GM23338 (cell line): ENCODE results near the gene LHX3. TPM values are rescaled to one million over a fixed set of nuclear protein-coding genes. Genes with fewer than 3 reads are reported as not detected.

Experiments used
- ATAC-seq: fragments of 200-7000 bp; cut with Tn5 transposase; 3 replicates; pipeline ENCODE4 v1.9.1; 2020
- DNase-seq: peaks from one replicate; pipeline ENCODE4 v3.0.0-alpha.2; 2015; ENCODE audit warnings: low spot score
- H2AFZ ChIP-seq: fragments of 200-600 bp; sonication (generic); 2 replicates; pipeline ENCODE4 v1.8.0; 2016; ENCODE audit warnings: antibody characterized with exemption, mild to moderate bottlenecking, moderate library complexity
- H3F3A ChIP-seq: fragments of 200-600 bp; sonication (generic); replicated peaks from 2 replicates; pipeline ENCODE4 v1.8.0; 2017; ENCODE audit warnings: antibody characterized with exemption, mixed run types, low read depth
- H3K27ac ChIP-seq: fragments of 200-600 bp; sonication (generic); 2 replicates; pipeline ENCODE4 v1.6.1; 2016; ENCODE audit warnings: low read depth
- H3K27me3 ChIP-seq: fragments of 200-600 bp; sonication (generic); 2 replicates; pipeline ENCODE4 v1.8.0; 2016; ENCODE audit warnings: mild to moderate bottlenecking, mixed run types, moderate library complexity; ENCODE audit not compliant: insufficient read depth
- H3K36me3 ChIP-seq: fragments of 200-600 bp; sonication (generic); 2 replicates; pipeline ENCODE4 v1.8.0; 2016; ENCODE audit warnings: mild to moderate bottlenecking; ENCODE audit not compliant: insufficient read depth
- H3K4me1 ChIP-seq: fragments of 200-600 bp; sonication (generic); 2 replicates; pipeline ENCODE4 v1.8.0; 2016; ENCODE audit warnings: mild to moderate bottlenecking, moderate library complexity; ENCODE audit not compliant: insufficient read depth
- H3K4me2 ChIP-seq: fragments of 200-600 bp; sonication (generic); 2 replicates; pipeline ENCODE4 v1.7.1; 2017; ENCODE audit warnings: mixed run types
- H3K4me3 ChIP-seq: fragments of 200-600 bp; sonication (generic); 2 replicates; pipeline ENCODE4 v1.6.1; 2016; ENCODE audit warnings: mixed run types
- H3K79me2 ChIP-seq: fragments of 200-600 bp; sonication (generic); replicated peaks from 2 replicates; pipeline ENCODE4 v1.8.0; 2017; ENCODE audit warnings: mild to moderate bottlenecking; ENCODE audit not compliant: insufficient read depth
- H3K9me2 ChIP-seq: fragments of 200-600 bp; sonication (generic); 2 replicates; pipeline ENCODE4 v1.8.0; 2017; ENCODE audit not compliant: insufficient read depth
- H4K20me1 ChIP-seq: fragments of 200-600 bp; sonication (generic); replicated peaks from 2 replicates; pipeline ENCODE4 v1.8.0; 2017; ENCODE audit warnings: mild to moderate bottlenecking; ENCODE audit not compliant: insufficient read depth
- H3K27ac Mint-ChIP-seq: 2 replicates; pipeline ENCODE4 v1.8.0; 2020; ENCODE audit warnings: inconsistent platforms, mild to moderate bottlenecking, moderate library complexity, mixed read lengths
- H3K27me3 Mint-ChIP-seq: 3 replicates; pipeline ENCODE4 v1.8.0; 2022; ENCODE audit warnings: low read depth, mild to moderate bottlenecking, moderate library complexity, mixed read lengths, inconsistent platforms; ENCODE audit not compliant: insufficient read depth, poor library complexity
- H3K36me3 Mint-ChIP-seq: 3 replicates; pipeline ENCODE4 v1.8.0; 2021; ENCODE audit warnings: low read depth, mild to moderate bottlenecking, inconsistent platforms, moderate library complexity, mixed read lengths
- H3K4me1 Mint-ChIP-seq: 3 replicates; pipeline ENCODE4 v1.8.0; 2020; ENCODE audit warnings: mild to moderate bottlenecking, inconsistent platforms, mixed read lengths
- H3K4me3 Mint-ChIP-seq: 3 replicates; pipeline ENCODE4 v1.8.0; 2021; ENCODE audit warnings: moderate library complexity, mild to moderate bottlenecking, inconsistent platforms, mixed read lengths
- H3K9me3 Mint-ChIP-seq: 3 replicates; pipeline ENCODE4 v1.8.0; 2020; ENCODE audit warnings: moderate library complexity, mild to moderate bottlenecking, inconsistent platforms, mixed read lengths
- CREB1 ChIP-seq: fragments of 250-450 bp; sonication (Bioruptor Pico); IDR thresholded peaks from 2 replicates; pipeline ENCODE4 v1.5.0; 2020; ENCODE audit warnings: low read depth, mild to moderate bottlenecking, moderate library complexity
- ETS1 ChIP-seq: IDR thresholded peaks from 2 replicates; pipeline ENCODE4 v1.6.1; 2016; ENCODE audit warnings: antibody characterized with exemption
- EZH2 ChIP-seq: fragments of 200-600 bp; sonication (generic); IDR thresholded peaks from one replicate; pipeline ENCODE4 v1.8.0; 2017; ENCODE audit warnings: antibody characterized with exemption, mild to moderate bottlenecking, low read depth; ENCODE audit not compliant: unreplicated experiment
- EZH2phosphoT487 ChIP-seq: fragments of 200-600 bp; sonication (generic); IDR thresholded peaks from one replicate; pipeline ENCODE4 v1.8.1; 2018; ENCODE audit warnings: antibody characterized with exemption; ENCODE audit not compliant: unreplicated experiment
- JUNB ChIP-seq: IDR thresholded peaks from one replicate; pipeline ENCODE4 v1.6.1; 2016; ENCODE audit warnings: antibody characterized with exemption; ENCODE audit not compliant: unreplicated experiment
- NANOG ChIP-seq: IDR thresholded peaks from 2 replicates; pipeline ENCODE4 v1.6.1; 2016; ENCODE audit warnings: antibody characterized with exemption, borderline replicate concordance
- POLR2AphosphoS5 ChIP-seq: IDR thresholded peaks from 2 replicates; pipeline ENCODE4 v1.6.1; 2016; ENCODE audit warnings: antibody characterized with exemption, low read depth
- REST ChIP-seq: IDR thresholded peaks from one replicate; pipeline ENCODE4 v1.6.1; 2018; ENCODE audit warnings: antibody characterized with exemption; ENCODE audit not compliant: unreplicated experiment
- STAT1 ChIP-seq: IDR thresholded peaks from one replicate; pipeline ENCODE4 v1.6.1; 2016; ENCODE audit warnings: antibody characterized with exemption; ENCODE audit not compliant: unreplicated experiment
- ZNF114 ChIP-seq: fragments of 250-450 bp; sonication (Bioruptor Pico); IDR thresholded peaks from 2 replicates; pipeline ENCODE4 v1.5.0; 2020; ENCODE audit warnings: mild to moderate bottlenecking, moderate library complexity
- ZNF331 ChIP-seq: fragments of 250-450 bp; sonication (Bioruptor Pico); IDR thresholded peaks from 2 replicates; pipeline ENCODE4 v1.5.0; 2020; ENCODE audit warnings: low read depth, mild to moderate bottlenecking, moderate library complexity
- polyA plus RNA-seq: library from polyadenylated mRNA; unstranded; fragments of >200 nt; fragmentation: Nextera tagmentation; extraction: Ambion mirVana; gene quantifications from 2 replicates; pipeline ENCODE4 v1.2.1, GENCODE V29; 2016
- total RNA-seq: library from RNA; depleted of rRNA; stranded (reverse); fragments of >200 nt; shearing (Covaris generic); gene quantifications from 2 replicates; pipeline ENCODE4 v1.2.3, GENCODE V29; 2014
- TF ChIP-seq, protein P1 (sequence below), 2 experiments: fragments of 200-600 bp in 1 of 2; sonication (generic) in 1 of 2; conservative IDR thresholded peaks; 2 replicates each; pipeline versions ENCODE4 v1.5.1 to v1.6.1; 2016 to 2017; ENCODE audit warnings: antibody characterized with exemption in 2 of 2, low read depth in 2 of 2, mild to moderate bottlenecking in 2 of 2, moderate library complexity in 1 of 2

LHX3 gene
- total and polyA plus RNA-seq, 2 experiments from 2014 or later: 0.08 TPM; not detected in 1

DNA sequence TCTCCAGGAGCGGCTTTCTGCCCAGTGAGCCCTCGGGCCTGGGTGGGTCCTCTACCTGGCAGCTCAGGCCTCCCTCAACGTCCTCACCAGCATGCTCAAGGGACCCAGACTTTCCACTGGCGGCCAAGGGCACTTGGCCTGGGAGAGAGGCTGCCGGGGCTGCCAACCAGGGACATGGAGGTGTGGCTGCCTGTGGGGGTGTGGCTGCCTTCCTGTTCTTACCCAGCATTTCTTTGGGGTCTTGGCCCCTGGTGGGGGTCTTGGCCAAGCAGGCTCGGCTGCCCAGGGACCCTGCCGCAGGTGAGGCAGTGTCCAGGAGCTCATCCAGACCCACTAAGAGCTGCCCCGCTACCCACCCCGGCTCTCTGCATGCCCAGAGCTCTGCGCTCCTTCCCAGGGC lies 47.9 kb upstream of the LHX3 start:
- no peaks in the 10 kb centered on the region for H3K36me3 ChIP-seq
- Mint-ChIP-seq H3K36me3 (no peaks in the 10 kb centered on the region), H3K27ac (no peak overlapping the region), H3K4me1 (peaks cover 4% of the 10 kb centered on the region), H3K27me3 (peaks cover 6% of the 10 kb centered on the region), H3K4me3 (no peak overlapping the region), H3K9me3 (no peaks in the 10 kb centered on the region)
- H2AFZ ChIP-seq: no peak overlapping the region
- no peaks in the 10 kb centered on the region for H3K79me2 ChIP-seq
- H3K27ac ChIP-seq: no peak overlapping the region
- no peak overlapping the region for H3K4me3 ChIP-seq
- H3K4me1 ChIP-seq: no peaks in the 10 kb centered on the region
- no peaks in the 10 kb centered on the region for H3F3A ChIP-seq
- H4K20me1 ChIP-seq: no peaks in the 10 kb centered on the region
- TF ChIP-seq CREB1 (CRISPR knock-in tag) (no peak), ETS1 (no peak), ZNF331 (CRISPR knock-in tag) (no peak), EZH2 (no peak), ZNF114 (CRISPR knock-in tag) (no peak), JUNB (no peak), STAT1 (no peak)
- TF ChIP-seq, protein P1, sequence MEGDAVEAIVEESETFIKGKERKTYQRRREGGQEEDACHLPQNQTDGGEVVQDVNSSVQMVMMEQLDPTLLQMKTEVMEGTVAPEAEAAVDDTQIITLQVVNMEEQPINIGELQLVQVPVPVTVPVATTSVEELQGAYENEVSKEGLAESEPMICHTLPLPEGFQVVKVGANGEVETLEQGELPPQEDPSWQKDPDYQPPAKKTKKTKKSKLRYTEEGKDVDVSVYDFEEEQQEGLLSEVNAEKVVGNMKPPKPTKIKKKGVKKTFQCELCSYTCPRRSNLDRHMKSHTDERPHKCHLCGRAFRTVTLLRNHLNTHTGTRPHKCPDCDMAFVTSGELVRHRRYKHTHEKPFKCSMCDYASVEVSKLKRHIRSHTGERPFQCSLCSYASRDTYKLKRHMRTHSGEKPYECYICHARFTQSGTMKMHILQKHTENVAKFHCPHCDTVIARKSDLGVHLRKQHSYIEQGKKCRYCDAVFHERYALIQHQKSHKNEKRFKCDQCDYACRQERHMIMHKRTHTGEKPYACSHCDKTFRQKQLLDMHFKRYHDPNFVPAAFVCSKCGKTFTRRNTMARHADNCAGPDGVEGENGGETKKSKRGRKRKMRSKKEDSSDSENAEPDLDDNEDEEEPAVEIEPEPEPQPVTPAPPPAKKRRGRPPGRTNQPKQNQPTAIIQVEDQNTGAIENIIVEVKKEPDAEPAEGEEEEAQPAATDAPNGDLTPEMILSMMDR (conservative IDR thresholded peaks at IDR 0.05; ENCODE audit: low read depth in 2 of 2): no peak
- ATAC-seq: no peak
- H3K4me2 ChIP-seq: no peak overlapping the region
- no peak for DNase-seq
- H3K9me2 ChIP-seq: no peaks in the 10 kb centered on the region
- H3K27me3 ChIP-seq: no peaks in the 10 kb centered on the region

DNA sequence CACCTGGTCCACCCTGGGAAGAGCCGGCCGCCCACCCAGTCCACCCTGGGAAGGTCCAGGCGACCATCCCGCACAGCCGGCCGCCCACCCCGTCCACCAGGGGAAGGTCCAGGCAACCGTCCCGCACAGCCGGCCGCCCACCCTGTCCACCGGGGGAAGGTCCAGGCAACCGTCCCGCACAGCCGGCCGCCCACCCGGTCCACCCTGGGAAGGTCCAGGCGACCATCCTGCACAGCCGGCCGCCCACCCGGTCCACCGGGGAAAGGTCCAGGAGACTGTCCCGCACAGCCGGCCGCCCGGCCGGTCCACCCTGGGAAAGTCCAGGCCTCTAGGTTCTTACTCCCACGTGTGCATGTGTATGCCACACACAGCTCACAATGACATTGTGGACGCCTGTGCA lies 47.4 kb upstream of the LHX3 start:
- no peaks in the 10 kb centered on the region for H3F3A ChIP-seq
- Mint-ChIP-seq H3K36me3 (no peaks in the 10 kb centered on the region), H3K9me3 (no peaks in the 10 kb centered on the region), H3K4me3 (no peak overlapping the region), H3K27ac (no peak overlapping the region), H3K27me3 (peaks cover 12% of the 10 kb centered on the region), H3K4me1 (peaks cover 9% of the 10 kb centered on the region)
- H2AFZ ChIP-seq: no peak overlapping the region
- H3K36me3 ChIP-seq: no peaks in the 10 kb centered on the region
- no peaks in the 10 kb centered on the region for H3K4me1 ChIP-seq
- H3K9me2 ChIP-seq: no peaks in the 10 kb centered on the region
- no peaks in the 10 kb centered on the region for H3K79me2 ChIP-seq
- H3K27me3 ChIP-seq: no peaks in the 10 kb centered on the region
- no peak for DNase-seq
- H3K4me2 ChIP-seq: no peak overlapping the region
- no peaks in the 10 kb centered on the region for H4K20me1 ChIP-seq
- ATAC-seq: no peak
- no peak overlapping the region for H3K4me3 ChIP-seq
- no peak overlapping the region for H3K27ac ChIP-seq
- TF ChIP-seq EZH2 (no peak), JUNB (no peak), ETS1 (no peak), POLR2AphosphoS5 (no peak), ZNF331 (CRISPR knock-in tag) (no peak), REST (no peak), CREB1 (CRISPR knock-in tag) (no peak), EZH2phosphoT487 (no peak), NANOG (no peak), ZNF114 (CRISPR knock-in tag) (no peak), STAT1 (no peak)
- TF ChIP-seq, protein P1 (conservative IDR thresholded peaks at IDR 0.05; ENCODE audit: low read depth in 2 of 2): no peak
